SK-N-SH (cell line): ENCODE results near the gene HIPK2. TPM values are rescaled to one million over a fixed set of nuclear protein-coding genes. Genes with fewer than 3 reads are reported as not detected.

Experiments
- CTCF ChIA-PET: fragments of 300-600, 350-600 bp; formaldehyde crosslinking; extraction: SDS; loops from one replicate; lab custom pipeline; 2021; lab: Yijun Ruan, JAX
- POLR2A ChIA-PET: fragments of 350-600 bp; sonication (Branson Sonifier 250); formaldehyde crosslinking; extraction: SDS; loops from one replicate; lab custom pipeline; 2020; ENCODE audit warnings: antibody characterized with exemption, inconsistent platforms; lab: Yijun Ruan, JAX
- DNase-seq: peaks from one replicate; pipeline ENCODE4 v3.0.0; 2012
- H2AFZ ChIP-seq: fragments of 200-600 bp; sonication (generic); 2 replicates; pipeline ENCODE4 v1.8.1; 2016; ENCODE audit warnings: antibody characterized with exemption, mild to moderate bottlenecking, low read depth
- H3F3A ChIP-seq: fragments of 200-600 bp; sonication (generic); replicated peaks from 2 replicates; pipeline ENCODE3; 2016; ENCODE audit warnings: antibody characterized with exemption, mild to moderate bottlenecking; ENCODE audit not compliant: insufficient read depth
- H3K27ac ChIP-seq, 2 experiments: fragments of 200-500 bp in 1 of 2; fragments of 200-600 bp in 1 of 2; sonication (Bioruptor generic) in 1 of 2; sonication (generic), shearing (Covaris generic) in 1 of 2; 2 replicates each; pipeline versions ENCODE4 v1.5.1 to v1.6.1; 2014 to 2016; ENCODE audit warnings: low read depth in 2 of 2, inconsistent platforms in 1 of 2, low read length in 1 of 2, mild to moderate bottlenecking in 1 of 2, mixed read lengths in 1 of 2
- H3K27me3 ChIP-seq: fragments of 200-600 bp; sonication (generic), shearing (Covaris generic); 2 replicates; pipeline ENCODE4 v1.6.1; 2016; ENCODE audit warnings: mixed run types; ENCODE audit not compliant: insufficient read depth
- H3K36me3 ChIP-seq, 2 experiments: fragments of 200-500 bp in 1 of 2; fragments of 200-600 bp in 1 of 2; sonication (Bioruptor generic) in 1 of 2; sonication (generic) in 1 of 2; replicated peaks in 1 of 2; 2 replicates each; pipeline versions ENCODE3 to v1.5.1; 2014 to 2016; ENCODE audit warnings: low read length in 1 of 2, mild to moderate bottlenecking in 1 of 2; ENCODE audit not compliant: insufficient read depth in 2 of 2, control insufficient read depth in 1 of 2
- H3K4me1 ChIP-seq, 2 experiments: fragments of 200-500 bp in 1 of 2; fragments of 200-600 bp in 1 of 2; sonication (Bioruptor generic) in 1 of 2; sonication (generic), shearing (Covaris generic) in 1 of 2; 2 replicates each; pipeline versions ENCODE4 v1.5.1 to v1.6.1; 2014 to 2016; ENCODE audit warnings: low read depth in 1 of 2, low read length in 1 of 2, mixed run types in 1 of 2; ENCODE audit not compliant: insufficient read depth in 2 of 2, control insufficient read depth in 1 of 2
- H3K4me2 ChIP-seq: fragments of 200-600 bp; sonication (generic), shearing (Covaris generic); 2 replicates; pipeline ENCODE4 v1.6.1; 2017; ENCODE audit warnings: mixed run types
- H3K4me3 ChIP-seq, 2 experiments: fragments of 200-500 bp in 1 of 2; fragments of 200-600 bp in 1 of 2; sonication (Bioruptor generic) in 1 of 2; sonication (generic), shearing (Covaris generic) in 1 of 2; 2 replicates each; pipeline versions ENCODE4 v1.5.1 to v1.8.1; 2014 to 2016; ENCODE audit warnings: low read depth in 2 of 2, inconsistent platforms in 1 of 2, low read length in 1 of 2, mild to moderate bottlenecking in 1 of 2, mixed read lengths in 1 of 2, moderate library complexity in 1 of 2
- H3K79me2 ChIP-seq: fragments of 200-600 bp; sonication (generic); 2 replicates; pipeline ENCODE4 v1.8.1; 2017; ENCODE audit warnings: mild to moderate bottlenecking; ENCODE audit not compliant: insufficient read depth
- H3K9ac ChIP-seq: fragments of 200-600 bp; sonication (generic); 2 replicates; pipeline ENCODE4 v1.6.1; 2017; ENCODE audit warnings: mixed run types
- H3K9me2 ChIP-seq: fragments of 200-600 bp; sonication (generic); 2 replicates; pipeline ENCODE4 v1.6.1; 2017; ENCODE audit warnings: mixed run types
- H3K9me3 ChIP-seq: fragments of 200-600 bp; sonication (generic); 2 replicates; pipeline ENCODE4 v1.6.1; 2017; ENCODE audit warnings: mixed run types, mild to moderate bottlenecking, moderate library complexity
- H4K20me1 ChIP-seq: fragments of 200-600 bp; sonication (generic); 2 replicates; pipeline ENCODE4 v1.6.1; 2017; ENCODE audit warnings: mild to moderate bottlenecking, mixed run types; ENCODE audit not compliant: insufficient read depth
- CHD2 ChIP-seq: fragments of 150-350 bp; IDR thresholded peaks from 2 replicates; pipeline ENCODE4 v1.6.1; 2018; ENCODE audit warnings: low read length; ENCODE audit not compliant: partially characterized antibody
- EP300 ChIP-seq, 2 experiments: IDR thresholded peaks; 2 replicates each; pipeline versions ENCODE4 v1.4.0 to v1.6.1; 2012; ENCODE audit warnings: borderline replicate concordance in 1 of 2, low read depth in 1 of 2, low read length in 1 of 2
- FOXJ3 ChIP-seq: sonication (generic); formaldehyde crosslinking; IDR thresholded peaks from 2 replicates; pipeline ENCODE4 v1.5.1; 2020; ENCODE audit warnings: mild to moderate bottlenecking, missing genetic modification reagents
- NFIC ChIP-seq: IDR thresholded peaks from 2 replicates; pipeline ENCODE4 v1.4.0; 2012; ENCODE audit warnings: borderline replicate concordance
- NRF1 ChIP-seq: IDR thresholded peaks from 2 replicates; pipeline ENCODE4 v1.6.1; 2012; ENCODE audit warnings: low read depth, mild to moderate bottlenecking, low read length
- RFX5 ChIP-seq: IDR thresholded peaks from 2 replicates; pipeline ENCODE4 v1.6.1; 2012; ENCODE audit warnings: mild to moderate bottlenecking, improper control_type of control experiment, low read length
- TCF12 ChIP-seq: IDR thresholded peaks from 2 replicates; pipeline ENCODE4 v1.4.0; 2012
- WGBS: methylation state at CpG from one replicate; pipeline ENCODE4 v1.1.6; 2017; ENCODE audit warnings: low lambda C conversion rate; 5-methylcytosine and 5-hydroxymethylcytosine counted together
- polyA plus RNA-seq, 3 experiments: library from polyadenylated mRNA; depleted of rRNA; stranded (reverse); fragments of >200 nt; gene quantifications; 2 replicates each; pipeline ENCODE4 v1.2.3, GENCODE V29; 2012
- TF ChIP-seq, protein P1 (sequence below): IDR thresholded peaks from 2 replicates; pipeline ENCODE4 v1.4.0; 2012; ENCODE audit warnings: low read depth, borderline replicate concordance

The HIPK2 gene
- polyA plus RNA-seq, 1 of the 3 experiments (the other 2 are of a cell fraction): 14.2 TPM

DNA sequence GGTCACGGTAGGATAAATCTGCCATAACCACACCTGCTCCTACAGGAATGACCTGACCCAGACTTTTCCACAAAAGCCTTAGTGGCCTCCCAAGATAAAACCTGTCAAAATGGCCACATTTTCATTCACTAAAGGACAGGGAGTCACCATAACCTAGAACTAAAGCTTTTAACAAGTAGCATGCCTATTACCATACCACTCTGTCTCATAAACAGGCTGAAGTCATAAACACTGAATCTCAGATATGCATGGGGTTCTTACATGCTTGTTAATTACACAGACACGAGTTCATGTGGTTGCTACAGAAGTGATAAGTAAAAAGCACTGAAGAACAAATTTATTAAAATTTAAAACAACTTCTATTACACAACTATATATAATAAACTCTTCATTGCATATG lies 56.0 kb downstream of the HIPK2 start:
- H4K20me1 ChIP-seq: peaks cover 92% of the 10 kb centered on the region
- peaks cover 7% of the 10 kb centered on the region for H3F3A ChIP-seq
- ChIA-PET POLR2A (no interaction called here), CTCF (interaction anchor here (1.1 to 2.0 kb wide), 3 partner anchors 9 to 76 kb away, joined by 3 to 6 read pairs (median 3); no protein-coding TSS in a partner anchor)
- peaks cover 7 to 11% of the 10 kb centered on the region in 2 experiments; a peak in 3 of 4 replicates for H3K4me1 ChIP-seq
- H3K4me2 ChIP-seq: no peak overlapping the region
- no peak overlapping the region for H3K9ac ChIP-seq
- H3K9me2 ChIP-seq: no peaks in the 10 kb centered on the region
- DNase-seq: no peak
- no peaks in the 10 kb centered on the region for H3K9me3 ChIP-seq
- no peak overlapping the region for H3K27ac ChIP-seq
- peaks cover 98% of the 10 kb centered on the region for H3K79me2 ChIP-seq
- TF ChIP-seq NRF1 (no peak), RFX5 (no peak), NFIC (no peak), EP300 (IDR thresholded peaks at IDR 0.05; ENCODE audit: borderline replicate concordance in 1 of 2, low read depth in 1 of 2, low read length in 1 of 2) (no peak), FOXJ3 (CRISPR knock-in tag) (no peak), TCF12 (no peak)
- TF ChIP-seq, protein P1, sequence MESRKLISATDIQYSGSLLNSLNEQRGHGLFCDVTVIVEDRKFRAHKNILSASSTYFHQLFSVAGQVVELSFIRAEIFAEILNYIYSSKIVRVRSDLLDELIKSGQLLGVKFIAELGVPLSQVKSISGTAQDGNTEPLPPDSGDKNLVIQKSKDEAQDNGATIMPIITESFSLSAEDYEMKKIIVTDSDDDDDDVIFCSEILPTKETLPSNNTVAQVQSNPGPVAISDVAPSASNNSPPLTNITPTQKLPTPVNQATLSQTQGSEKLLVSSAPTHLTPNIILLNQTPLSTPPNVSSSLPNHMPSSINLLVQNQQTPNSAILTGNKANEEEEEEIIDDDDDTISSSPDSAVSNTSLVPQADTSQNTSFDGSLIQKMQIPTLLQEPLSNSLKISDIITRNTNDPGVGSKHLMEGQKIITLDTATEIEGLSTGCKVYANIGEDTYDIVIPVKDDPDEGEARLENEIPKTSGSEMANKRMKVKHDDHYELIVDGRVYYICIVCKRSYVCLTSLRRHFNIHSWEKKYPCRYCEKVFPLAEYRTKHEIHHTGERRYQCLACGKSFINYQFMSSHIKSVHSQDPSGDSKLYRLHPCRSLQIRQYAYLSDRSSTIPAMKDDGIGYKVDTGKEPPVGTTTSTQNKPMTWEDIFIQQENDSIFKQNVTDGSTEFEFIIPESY: no peak
- peaks cover 2 to 4% of the 10 kb centered on the region in 2 experiments for H3K36me3 ChIP-seq
- 93% methylated on average over 2 of the region's 2 CpGs for WGBS
- no peaks in the 10 kb centered on the region for H3K27me3 ChIP-seq
- H3K4me3 ChIP-seq: no peak overlapping the region
- no peak overlapping the region for H2AFZ ChIP-seq

DNA sequence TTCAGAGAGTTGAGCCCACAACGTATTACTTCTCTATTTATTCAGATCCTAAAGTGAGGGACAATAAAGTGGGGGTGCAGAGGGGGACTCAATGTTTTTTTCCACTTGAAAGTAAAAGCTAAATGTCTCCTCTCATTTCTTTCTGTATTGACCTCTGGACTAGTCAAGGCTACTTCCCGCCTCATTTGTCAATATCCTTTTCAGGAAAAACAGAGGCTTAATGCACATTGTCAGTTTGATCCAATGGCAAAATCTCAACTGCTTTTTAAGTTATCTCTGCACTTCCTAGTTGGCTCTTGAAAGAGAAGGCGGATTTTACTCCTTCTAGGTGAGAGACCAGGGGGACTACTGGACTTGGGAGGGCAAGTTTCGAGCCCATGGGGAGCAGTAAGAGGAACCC lies 56.4 kb downstream of the HIPK2 start:
- H3K9ac ChIP-seq: no peak overlapping the region

DNA sequence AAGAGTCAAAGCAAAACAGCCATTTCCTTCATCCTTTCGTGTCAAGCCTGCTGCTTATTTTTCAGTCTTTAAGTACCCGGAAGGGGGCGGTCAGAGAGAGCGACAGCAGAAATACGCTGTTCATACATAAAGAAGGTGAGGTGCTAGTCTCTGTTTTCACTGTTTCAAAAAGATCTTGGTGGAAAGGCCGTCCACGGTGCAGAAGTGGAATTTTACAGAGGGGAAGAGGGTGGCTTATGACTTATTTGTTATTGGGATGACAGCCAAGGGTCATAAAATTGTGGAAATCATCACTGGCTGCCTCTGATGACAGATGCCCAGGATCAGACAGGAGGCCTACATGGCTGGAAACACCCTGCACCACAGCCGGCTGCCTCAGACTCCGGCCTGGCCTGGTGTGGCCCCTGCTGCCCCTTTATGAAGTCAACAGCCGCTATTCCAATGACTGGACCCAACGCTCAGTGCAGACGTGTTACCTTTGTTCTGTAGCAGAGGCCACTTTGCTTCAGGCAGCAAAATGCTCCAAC lies 57.0 kb downstream of the HIPK2 start:
- CTCF ChIA-PET: interaction anchor here (1.1 kb wide), 2 partner anchors 8 to 18 kb away, joined by 3 read pairs; no protein-coding TSS in a partner anchor
- Histone ChIP-seq H3K9me3 (no peaks in the 10 kb centered on the region), H2AFZ (no peak overlapping the region), H3K9ac (no peak overlapping the region), H3K27me3 (no peaks in the 10 kb centered on the region), H3K4me3 (no peak overlapping the region), H3K79me2 (peaks cover 94% of the 10 kb centered on the region), H3K36me3 (peaks cover 7 to 12% of the 10 kb centered on the region in 2 experiments), H3K4me1 (peaks cover 6 to 7% of the 10 kb centered on the region in 2 experiments; a peak in 3 of 4 replicates), H4K20me1 (peaks cover 88% of the 10 kb centered on the region), H3F3A (peaks cover 7% of the 10 kb centered on the region), H3K9me2 (no peaks in the 10 kb centered on the region), H3K4me2 (no peak overlapping the region), H3K27ac (no peak overlapping the region)
- 93% methylated on average over 11 of the region's 12 CpGs for WGBS
- POLR2A ChIA-PET: no interaction called here
- no peak for TF ChIP-seq EP300 (IDR thresholded peaks at IDR 0.05; ENCODE audit: borderline replicate concordance in 1 of 2, low read depth in 1 of 2, low read length in 1 of 2)
- TF ChIP-seq CHD2: no peak
- DNase-seq: no peak

More for the DNA sequence above, 56.4 kb downstream of the HIPK2 start:
- Histone ChIP-seq H3K36me3 (peaks cover under 1 to 6% of the 10 kb centered on the region in 2 experiments), H3K27me3 (no peaks in the 10 kb centered on the region)
- no peak for TF ChIP-seq FOXJ3 (CRISPR knock-in tag)
- TF ChIP-seq, all 33 proteins: peak for 0
- peaks cover 95% of the 10 kb centered on the region for H3K79me2 ChIP-seq
- ChIA-PET POLR2A (no interaction called here), CTCF (interaction anchor here (1.1 to 2.0 kb wide), 3 partner anchors 9 to 76 kb away, joined by 3 to 6 read pairs (median 3); no protein-coding TSS in a partner anchor)
- H3F3A ChIP-seq: peaks cover 7% of the 10 kb centered on the region
- no peak overlapping the region for H3K4me3 ChIP-seq
- H3K9me2 ChIP-seq: no peaks in the 10 kb centered on the region
- 95% methylated on average over 4 of the region's 4 CpGs for WGBS
- H3K4me2 ChIP-seq: no peak overlapping the region
- H3K4me1 ChIP-seq: peaks cover 6 to 8% of the 10 kb centered on the region in 2 experiments; a peak in 3 of 4 replicates
- H2AFZ ChIP-seq: no peak overlapping the region
- DNase-seq: no peak
- H3K9me3 ChIP-seq: no peaks in the 10 kb centered on the region
- no peak overlapping the region for H3K27ac ChIP-seq
- peaks cover 90% of the 10 kb centered on the region for H4K20me1 ChIP-seq
